GM12873 (cell line): ENCODE measurements around the gene NGRN.

ENCODE experiments used
- TF ChIP-seq, protein P1 (sequence below): IDR thresholded peaks from 2 replicates; pipeline ENCODE4 v1.5.1; 2012; ENCODE audit warnings: low read depth, mild to moderate bottlenecking, moderate library complexity, low read length, control low read depth; ENCODE audit not compliant: insufficient read depth; ENCODE audit errors: missing control alignments

NGRN gene

DNA sequence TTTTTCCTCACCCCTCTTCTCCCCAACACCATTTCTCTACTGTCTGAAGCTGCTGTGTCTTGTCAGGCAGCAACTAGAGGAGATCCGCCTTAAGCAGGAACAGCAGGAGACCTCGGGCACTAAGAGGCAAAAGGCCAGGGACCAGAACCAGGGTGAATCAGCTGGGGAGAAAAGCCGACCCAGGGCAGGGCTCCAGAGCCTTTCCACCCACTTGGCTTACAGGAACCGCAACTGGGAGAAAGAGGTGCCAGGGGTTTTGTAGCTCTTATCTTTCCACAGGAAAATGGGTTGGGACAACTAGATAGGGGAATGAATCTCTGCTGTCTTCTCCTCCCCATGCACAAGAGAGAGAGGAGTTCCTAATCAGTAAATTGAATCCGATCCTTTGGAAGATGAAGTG, 3.0 kb upstream of the NGRN start:
- TF ChIP-seq, protein P1, sequence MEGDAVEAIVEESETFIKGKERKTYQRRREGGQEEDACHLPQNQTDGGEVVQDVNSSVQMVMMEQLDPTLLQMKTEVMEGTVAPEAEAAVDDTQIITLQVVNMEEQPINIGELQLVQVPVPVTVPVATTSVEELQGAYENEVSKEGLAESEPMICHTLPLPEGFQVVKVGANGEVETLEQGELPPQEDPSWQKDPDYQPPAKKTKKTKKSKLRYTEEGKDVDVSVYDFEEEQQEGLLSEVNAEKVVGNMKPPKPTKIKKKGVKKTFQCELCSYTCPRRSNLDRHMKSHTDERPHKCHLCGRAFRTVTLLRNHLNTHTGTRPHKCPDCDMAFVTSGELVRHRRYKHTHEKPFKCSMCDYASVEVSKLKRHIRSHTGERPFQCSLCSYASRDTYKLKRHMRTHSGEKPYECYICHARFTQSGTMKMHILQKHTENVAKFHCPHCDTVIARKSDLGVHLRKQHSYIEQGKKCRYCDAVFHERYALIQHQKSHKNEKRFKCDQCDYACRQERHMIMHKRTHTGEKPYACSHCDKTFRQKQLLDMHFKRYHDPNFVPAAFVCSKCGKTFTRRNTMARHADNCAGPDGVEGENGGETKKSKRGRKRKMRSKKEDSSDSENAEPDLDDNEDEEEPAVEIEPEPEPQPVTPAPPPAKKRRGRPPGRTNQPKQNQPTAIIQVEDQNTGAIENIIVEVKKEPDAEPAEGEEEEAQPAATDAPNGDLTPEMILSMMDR, result no peak

DNA sequence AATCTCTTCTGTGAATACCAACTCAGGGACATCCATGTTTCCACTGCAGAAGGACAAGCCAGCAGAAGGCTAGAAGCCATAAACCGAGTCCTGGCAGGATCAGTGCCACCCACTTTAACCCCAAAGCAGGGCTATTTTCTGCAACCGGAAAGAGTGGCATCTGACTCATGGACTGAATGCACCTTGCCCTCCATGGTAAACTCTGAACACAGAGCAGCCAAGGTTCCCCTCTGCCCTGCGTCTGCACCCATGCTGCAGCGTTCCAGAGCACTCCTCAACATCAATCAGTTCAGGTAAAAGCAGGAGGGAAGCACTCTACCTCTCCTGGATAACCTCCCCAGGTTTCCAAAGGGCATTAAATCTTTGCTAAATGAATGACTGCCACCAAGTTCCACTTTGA, 801 bp upstream of the NGRN start:
- TF ChIP-seq, protein P1, result no peak

DNA sequence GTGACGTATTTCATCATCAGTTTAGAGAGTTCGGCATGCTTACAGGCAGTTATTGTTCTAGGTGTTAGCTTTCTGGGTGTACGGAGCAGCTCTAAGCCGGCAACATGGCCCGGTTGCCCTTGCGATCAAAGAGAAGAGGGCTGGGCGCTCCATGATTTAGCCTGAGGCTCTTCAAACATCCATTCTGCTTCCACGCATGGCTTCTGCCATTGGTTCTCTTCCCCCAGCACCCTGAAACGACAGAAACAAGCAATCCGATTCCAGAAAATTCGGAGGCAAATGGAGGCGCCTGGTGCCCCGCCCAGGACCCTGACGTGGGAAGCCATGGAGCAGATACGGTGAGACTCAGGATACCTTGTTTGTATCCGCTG, 574 bp downstream of the NGRN start:
- TF ChIP-seq, protein P1, result no peak

DNA sequence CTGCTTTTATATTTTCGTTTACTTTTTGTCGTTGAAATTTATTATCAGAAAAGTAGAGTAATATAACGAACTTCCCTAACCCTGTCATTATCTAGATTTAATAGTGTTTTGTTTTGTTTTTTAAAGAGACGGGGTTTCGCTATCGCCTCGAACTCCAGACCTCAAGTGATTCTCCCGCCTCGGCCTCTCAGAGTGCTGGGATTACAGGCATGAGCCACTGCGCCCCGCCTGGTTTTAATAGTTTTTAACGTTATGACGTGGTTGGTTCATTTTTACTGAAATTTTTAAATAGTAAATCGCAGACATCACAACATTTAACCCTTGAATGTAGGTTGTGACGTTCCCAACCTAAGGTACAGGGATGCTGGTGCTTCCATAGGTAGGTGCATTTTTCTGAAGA, 1.0 kb downstream of the NGRN start:
- TF ChIP-seq, protein P1, result no peak

DNA sequence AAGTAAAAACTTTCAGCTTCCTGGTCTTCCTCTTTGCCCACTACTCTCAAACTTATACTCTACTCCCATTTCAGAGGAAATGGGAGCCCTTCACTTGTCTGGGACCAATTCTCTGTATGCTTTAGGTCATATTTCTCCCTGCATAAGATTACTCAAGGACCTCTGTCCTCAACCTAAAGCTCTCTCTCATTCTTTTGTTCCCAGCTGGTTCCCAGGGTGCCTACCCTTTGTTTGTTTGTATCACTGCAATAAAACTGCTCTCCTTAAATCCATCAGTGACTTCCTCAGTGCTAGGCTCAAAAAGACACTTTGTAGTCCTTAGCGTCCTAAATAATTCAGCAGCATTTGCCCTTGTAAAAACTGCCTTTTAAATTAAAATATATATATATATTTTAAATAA, 2.9 kb downstream of the NGRN start:
- TF ChIP-seq, protein P1, result no peak

DNA sequence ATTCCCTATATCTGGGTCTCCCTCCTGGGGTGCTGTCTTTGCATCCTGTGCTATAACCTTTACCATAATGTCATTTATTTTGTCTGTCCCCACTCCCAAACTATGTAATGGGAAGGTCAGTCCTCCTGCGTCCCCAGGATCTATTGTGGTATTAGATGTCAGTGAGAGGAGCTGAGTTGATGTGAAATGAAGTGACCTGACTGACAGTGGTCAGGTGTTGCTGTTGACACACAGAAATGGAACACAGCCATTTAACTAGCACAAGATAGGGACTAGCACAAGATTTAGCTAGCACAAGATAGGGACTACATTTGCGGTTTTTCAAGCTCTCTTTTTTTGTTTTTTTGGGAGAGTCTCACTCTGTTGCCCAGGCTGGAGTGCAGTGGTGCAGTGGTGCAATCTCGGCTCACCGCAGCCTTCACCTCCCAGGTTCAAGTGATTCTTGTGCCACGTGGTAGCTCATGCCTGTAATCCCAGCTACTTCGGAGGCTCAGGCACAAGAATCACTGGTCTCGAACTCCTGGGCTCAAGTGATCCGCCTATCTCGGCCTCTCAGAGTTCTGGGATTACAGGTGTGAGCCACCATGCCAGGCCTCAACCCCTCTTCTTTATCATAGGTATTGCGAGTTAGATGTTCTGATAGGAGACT, 5.2 kb downstream of the NGRN start:
- TF ChIP-seq, protein P1, result no peak

DNA sequence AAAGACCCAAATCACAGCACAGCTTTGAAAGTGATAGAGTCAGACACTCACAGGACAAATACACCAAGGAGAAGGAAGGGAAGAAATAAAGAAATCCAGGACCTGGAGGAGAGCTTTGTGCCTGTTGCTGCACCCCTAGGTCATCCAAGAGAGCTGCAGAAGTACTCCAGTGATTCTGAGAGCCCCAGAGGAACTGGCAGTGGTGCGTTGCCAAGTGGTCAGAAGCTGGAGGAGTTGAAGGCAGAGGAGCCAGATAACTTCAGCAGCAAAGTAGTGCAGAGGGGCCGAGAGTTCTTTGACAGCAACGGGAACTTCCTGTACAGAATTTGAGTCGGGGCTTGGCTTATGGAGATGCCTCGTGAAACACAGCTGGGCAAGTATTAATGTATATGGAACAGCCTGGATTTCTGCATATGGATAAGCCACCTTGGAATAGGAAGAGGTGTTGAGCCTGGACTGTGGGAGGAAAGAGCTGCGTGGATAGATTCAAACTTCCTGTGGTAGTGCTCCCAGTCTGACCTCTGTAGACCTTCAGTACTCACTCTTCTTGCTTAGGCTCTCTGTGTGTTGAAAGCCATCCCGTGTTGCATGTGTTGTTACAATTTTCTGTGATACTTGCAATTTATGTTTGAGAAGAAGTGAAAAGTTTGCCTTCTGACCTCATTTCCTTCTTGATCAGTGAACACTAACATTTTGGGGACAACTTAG, 6.1 kb downstream of the NGRN start:
- TF ChIP-seq, protein P1, result no peak
